HCT116 (cell line): ENCODE data around the gene CHEK2.
"Not testable (repeated sequence)": the region's sequence is repeated elsewhere in the genome, so short reads cannot be mapped to it uniquely, and the experiment has no call there.

Experiments
- EZH2 ChIP-seq: fragments of 200-600 bp; sonication (generic); IDR thresholded peaks from 2 replicates; pipeline ENCODE4 v1.6.1; 2017; ENCODE audit warnings: antibody characterized with exemption, mixed run types
- MAX ChIP-seq: IDR thresholded peaks from 2 replicates; pipeline ENCODE4 v1.6.1; 2012
- POLR2A ChIP-seq: IDR thresholded peaks from 2 replicates; pipeline ENCODE4 v1.7.0; 2011; ENCODE audit warnings: borderline replicate concordance; ENCODE audit not compliant: insufficient read depth, insufficient read length; ENCODE audit errors: extremely low read depth
- POLR2AphosphoS5 ChIP-seq: IDR thresholded peaks from 2 replicates; pipeline ENCODE4 v1.6.1; 2011; ENCODE audit warnings: mild to moderate bottlenecking, low read depth, low read length, moderate library complexity
- RAD21 ChIP-seq: IDR thresholded peaks from 2 replicates; pipeline ENCODE4 v1.6.1; 2012; ENCODE audit warnings: low read depth, mild to moderate bottlenecking
- REST ChIP-seq: IDR thresholded peaks from 2 replicates; pipeline ENCODE4 v1.6.1; 2012; ENCODE audit warnings: low read depth
- ZNF274 ChIP-seq: fragments of 200-500 bp; sonication (Bioruptor generic); IDR thresholded peaks from 2 replicates; pipeline ENCODE4 v1.6.1; 2014; ENCODE audit warnings: mild to moderate bottlenecking, low read depth, low read length, inconsistent platforms

- TF ChIP-seq MAX, POLR2A, ZNF274, EZH2, POLR2AphosphoS5, REST, RAD21: not testable (repeated sequence)
Measured at GRCh38 chr22:28678778-28679610, 62.6 kb downstream of the CHEK2 start.
